Measurements from ENCODE around the gene B9D1.

DNA sequence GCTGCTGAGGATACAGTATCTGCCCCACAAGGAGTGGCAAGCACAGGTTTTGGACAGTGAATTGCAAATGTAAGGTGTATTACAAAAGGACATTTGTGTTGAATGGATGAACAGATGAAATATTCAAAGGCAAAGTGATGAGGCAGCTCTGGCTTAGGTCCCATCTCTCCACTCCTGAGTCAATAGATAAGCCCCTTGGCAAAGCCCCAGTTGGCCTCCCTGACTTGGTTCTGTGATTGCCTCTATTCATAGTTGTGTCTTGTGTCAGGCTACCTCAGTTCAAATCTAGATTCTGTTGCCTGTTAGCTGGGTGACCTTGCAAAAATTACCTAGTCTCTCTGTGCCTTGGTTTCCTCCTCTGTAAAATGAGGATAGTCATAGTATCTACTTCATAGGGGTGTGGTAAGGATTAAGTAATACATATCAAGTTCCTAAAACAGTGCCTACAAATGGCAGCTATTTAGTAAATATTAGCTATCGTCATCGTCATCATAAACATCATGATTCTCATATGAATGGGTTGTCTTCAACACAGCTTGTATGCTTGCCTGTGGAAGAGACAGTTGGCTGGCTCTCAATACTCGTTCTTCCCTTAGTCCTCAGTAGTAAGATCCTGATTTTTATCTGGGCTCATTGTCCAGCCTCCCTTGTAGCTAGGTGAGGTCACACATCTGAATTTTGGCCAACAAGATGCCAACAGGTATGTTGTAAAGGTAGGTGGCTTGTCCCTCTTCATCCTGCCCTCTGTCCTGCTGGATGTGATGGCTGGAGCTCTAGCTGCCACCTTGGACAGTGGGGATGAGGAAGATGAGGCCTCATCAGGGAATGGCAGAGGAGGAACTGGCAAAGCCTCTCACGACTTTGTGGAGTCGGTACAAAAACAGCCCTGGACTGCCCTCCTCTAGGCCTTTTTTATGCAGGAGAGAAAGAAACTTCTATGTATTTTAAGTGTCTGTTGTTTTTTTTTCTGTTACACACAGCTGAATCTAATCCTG is 26.6 kb upstream of the B9D1 start:
- TF ChIP-seq CTCF (conservative IDR thresholded peaks at IDR 0.05; ENCODE audit: low read depth in 2 of 2) (no peak), EZH2 (IDR thresholded peaks at IDR 0.05; ENCODE audit: low read depth, unreplicated experiment) (no peak), ZNF331 (CRISPR knock-in tag; IDR thresholded peaks at IDR 0.05; ENCODE audit: low read depth) (no peak), ZNF114 (CRISPR knock-in tag; IDR thresholded peaks at IDR 0.05) (no peak), EZH2phosphoT487 (IDR thresholded peaks at IDR 0.05; ENCODE audit: unreplicated experiment) (no peak), POLR2AphosphoS5 (IDR thresholded peaks at IDR 0.05; ENCODE audit: low read depth) (no peak), JUNB (IDR thresholded peaks at IDR 0.05; ENCODE audit: unreplicated experiment) (no peak), CREB1 (CRISPR knock-in tag; IDR thresholded peaks at IDR 0.05; ENCODE audit: low read depth) (no peak)
- TF ChIP-seq, protein P1, sequence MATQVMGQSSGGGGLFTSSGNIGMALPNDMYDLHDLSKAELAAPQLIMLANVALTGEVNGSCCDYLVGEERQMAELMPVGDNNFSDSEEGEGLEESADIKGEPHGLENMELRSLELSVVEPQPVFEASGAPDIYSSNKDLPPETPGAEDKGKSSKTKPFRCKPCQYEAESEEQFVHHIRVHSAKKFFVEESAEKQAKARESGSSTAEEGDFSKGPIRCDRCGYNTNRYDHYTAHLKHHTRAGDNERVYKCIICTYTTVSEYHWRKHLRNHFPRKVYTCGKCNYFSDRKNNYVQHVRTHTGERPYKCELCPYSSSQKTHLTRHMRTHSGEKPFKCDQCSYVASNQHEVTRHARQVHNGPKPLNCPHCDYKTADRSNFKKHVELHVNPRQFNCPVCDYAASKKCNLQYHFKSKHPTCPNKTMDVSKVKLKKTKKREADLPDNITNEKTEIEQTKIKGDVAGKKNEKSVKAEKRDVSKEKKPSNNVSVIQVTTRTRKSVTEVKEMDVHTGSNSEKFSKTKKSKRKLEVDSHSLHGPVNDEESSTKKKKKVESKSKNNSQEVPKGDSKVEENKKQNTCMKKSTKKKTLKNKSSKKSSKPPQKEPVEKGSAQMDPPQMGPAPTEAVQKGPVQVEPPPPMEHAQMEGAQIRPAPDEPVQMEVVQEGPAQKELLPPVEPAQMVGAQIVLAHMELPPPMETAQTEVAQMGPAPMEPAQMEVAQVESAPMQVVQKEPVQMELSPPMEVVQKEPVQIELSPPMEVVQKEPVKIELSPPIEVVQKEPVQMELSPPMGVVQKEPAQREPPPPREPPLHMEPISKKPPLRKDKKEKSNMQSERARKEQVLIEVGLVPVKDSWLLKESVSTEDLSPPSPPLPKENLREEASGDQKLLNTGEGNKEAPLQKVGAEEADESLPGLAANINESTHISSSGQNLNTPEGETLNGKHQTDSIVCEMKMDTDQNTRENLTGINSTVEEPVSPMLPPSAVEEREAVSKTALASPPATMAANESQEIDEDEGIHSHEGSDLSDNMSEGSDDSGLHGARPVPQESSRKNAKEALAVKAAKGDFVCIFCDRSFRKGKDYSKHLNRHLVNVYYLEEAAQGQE (IDR thresholded peaks at IDR 0.05; ENCODE audit: unreplicated experiment): no peak
